Neural cell (in vitro differentiated cells): ENCODE measurements around the gene SPON1. TPM values are rescaled to one million over a fixed set of nuclear protein-coding genes. Genes with fewer than 3 reads are reported as not detected.
"Not testable (repeated sequence)": the region's sequence is repeated elsewhere in the genome, so short reads cannot be mapped to it uniquely, and the experiment has no call there.

Source experiments
- H2AFZ ChIP-seq: fragments of 200-600, 300-800 bp; sonication (generic), shearing (Covaris generic); 2 replicates; pipeline ENCODE4 v1.6.0; 2014; ENCODE audit warnings: low read depth, mild to moderate bottlenecking, antibody characterized with exemption, low read length, moderate library complexity
- H3F3A ChIP-seq: fragments of 200-600 bp; shearing (Covaris generic); 2 replicates; pipeline ENCODE4 v1.6.1; 2016; ENCODE audit warnings: mild to moderate bottlenecking, moderate library complexity, mixed read lengths, antibody characterized with exemption, low read length; ENCODE audit not compliant: insufficient read depth, poor library complexity, severe bottlenecking
- H3K27ac ChIP-seq: fragments of 200-600, 300-800 bp; sonication (generic), shearing (Covaris generic); 2 replicates; pipeline ENCODE4 v1.5.1; 2014; ENCODE audit warnings: mild to moderate bottlenecking, low read length, moderate library complexity
- H3K27me3 ChIP-seq: fragments of 300-800, 200-600 bp; sonication (generic), shearing (Covaris generic); 2 replicates; pipeline ENCODE4 v1.6.0; 2014; ENCODE audit warnings: mild to moderate bottlenecking, low read depth, low read length, moderate library complexity; ENCODE audit not compliant: insufficient read depth
- H3K36me3 ChIP-seq: fragments of 300-800, 200-600 bp; sonication (generic), shearing (Covaris generic); 2 replicates; pipeline ENCODE4 v1.5.1; 2014; ENCODE audit warnings: mild to moderate bottlenecking, antibody characterized with exemption, low read length, moderate library complexity; ENCODE audit not compliant: insufficient read depth
- H3K4me2 ChIP-seq: fragments of 300-800, 200-600 bp; sonication (generic), shearing (Covaris generic); 2 replicates; pipeline ENCODE4 v1.6.0; 2014; ENCODE audit warnings: mild to moderate bottlenecking, low read length
- H3K4me3 ChIP-seq: fragments of 300-800, 200-600 bp; sonication (generic), shearing (Covaris generic); 2 replicates; pipeline ENCODE4 v1.5.1; 2014; ENCODE audit warnings: mild to moderate bottlenecking, low read length, moderate library complexity
- H3K79me2 ChIP-seq: fragments of 200-600 bp; shearing (Covaris generic); replicated peaks from 2 replicates; pipeline ENCODE4 v1.6.0; 2014; ENCODE audit warnings: mild to moderate bottlenecking, low read length, moderate library complexity; ENCODE audit not compliant: insufficient read depth
- H3K9ac ChIP-seq: fragments of 300-800, 200-600 bp; sonication (generic), shearing (Covaris generic); 2 replicates; pipeline ENCODE4 v1.6.1; 2016; ENCODE audit warnings: mild to moderate bottlenecking, low read length, mixed read lengths
- H3K9me2 ChIP-seq: fragments of 200-600 bp; shearing (Covaris generic); 2 replicates; pipeline ENCODE4 v1.6.1; 2016; ENCODE audit warnings: mild to moderate bottlenecking, low read length, mixed read lengths; ENCODE audit not compliant: insufficient read depth
- H3K9me3 ChIP-seq: fragments of 200-600, 300-800 bp; sonication (generic), shearing (Covaris generic); 2 replicates; pipeline ENCODE4 v1.6.1; 2016; ENCODE audit warnings: mild to moderate bottlenecking, mixed run types, low read length, moderate library complexity, mixed read lengths
- H4K20me1 ChIP-seq: fragments of 200-600 bp; shearing (Covaris generic); 2 replicates; pipeline ENCODE4 v1.6.1; 2016; ENCODE audit warnings: mild to moderate bottlenecking, mixed run types; ENCODE audit not compliant: insufficient read depth
- EP300 ChIP-seq: fragments of 450-650 bp; conservative IDR thresholded peaks from 2 replicates; pipeline ENCODE4 v1.6.1; 2014; ENCODE audit warnings: antibody characterized with exemption, mild to moderate bottlenecking, moderate library complexity; ENCODE audit not compliant: poor library complexity, severe bottlenecking
- EZH2 ChIP-seq: fragments of 200-600, 300-800 bp; shearing (Covaris generic), sonication (generic); IDR thresholded peaks from 2 replicates; pipeline ENCODE4 v1.6.1; 2014; ENCODE audit warnings: antibody characterized with exemption, low read length, borderline replicate concordance, mild to moderate bottlenecking; ENCODE audit not compliant: insufficient read depth, poor library complexity, severe bottlenecking
- MXI1 ChIP-seq: fragments of 450-650 bp; conservative IDR thresholded peaks from 2 replicates; pipeline ENCODE4 v1.6.1; 2014; ENCODE audit warnings: antibody characterized with exemption, mild to moderate bottlenecking; ENCODE audit not compliant: poor library complexity, severe bottlenecking
- POLR2AphosphoS5 ChIP-seq: IDR thresholded peaks from 2 replicates; pipeline ENCODE4 v1.6.1; 2012
- RAD21 ChIP-seq: fragments of 450-650 bp; conservative IDR thresholded peaks from 2 replicates; pipeline ENCODE4 v1.6.1; 2014; ENCODE audit warnings: antibody characterized with exemption, mild to moderate bottlenecking, moderate library complexity
- SMC3 ChIP-seq: fragments of 450-650 bp; conservative IDR thresholded peaks from 2 replicates; pipeline ENCODE4 v1.6.1; 2014; ENCODE audit warnings: antibody characterized with exemption, mild to moderate bottlenecking, moderate library complexity; ENCODE audit not compliant: poor library complexity
- TAF1 ChIP-seq: IDR thresholded peaks from 2 replicates; pipeline ENCODE4 v1.6.1; 2012; ENCODE audit warnings: low read depth
- polyA plus RNA-seq: library from polyadenylated mRNA; depleted of rRNA; stranded (reverse); fragments of >200 nt; gene quantifications from 2 replicates; pipeline ENCODE4 v1.2.3, GENCODE V29; 2014
- TF ChIP-seq, protein P1 (sequence below): IDR thresholded peaks from 2 replicates; pipeline ENCODE4 v1.6.1; 2012; ENCODE audit warnings: borderline replicate concordance
- TF ChIP-seq, protein P2 (sequence below): fragments of 450-650 bp; IDR thresholded peaks from 2 replicates; pipeline ENCODE4 v1.5.1; 2014; ENCODE audit warnings: antibody characterized with exemption, mild to moderate bottlenecking, moderate library complexity; ENCODE audit not compliant: poor library complexity, severe bottlenecking

Gene SPON1
- polyA plus RNA-seq, 1 donor from 2014 or later, result 0.66 TPM

DNA sequence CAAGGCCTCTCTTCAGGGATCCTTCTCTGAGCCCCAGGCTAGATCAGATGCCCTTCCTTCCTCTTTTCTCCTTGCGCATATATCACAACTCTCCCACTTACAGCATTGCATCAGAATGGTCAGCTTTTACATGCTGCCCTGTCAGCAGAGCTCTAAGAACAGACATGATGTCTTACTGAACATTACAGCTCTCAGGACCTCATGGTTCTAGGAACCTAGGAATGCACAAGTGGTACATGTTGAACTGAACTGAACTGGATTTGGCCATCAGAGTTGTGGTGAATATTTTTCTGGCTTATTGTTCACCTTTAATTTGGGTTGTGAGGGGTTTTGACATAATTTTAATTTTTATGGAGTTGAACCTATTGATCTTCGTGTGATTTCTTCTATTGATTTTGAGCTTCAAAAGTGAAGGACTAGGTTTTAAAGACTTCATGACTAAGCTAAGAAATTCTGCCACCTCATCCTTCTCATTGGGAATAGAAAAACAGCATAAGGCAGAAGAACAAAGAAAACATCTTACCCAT is 37.7 kb upstream of the SPON1 start:
- no peak overlapping the region for H3K27ac ChIP-seq
- H3K4me3 ChIP-seq, result no peak overlapping the region
- H3F3A ChIP-seq, result no peaks in the 10 kb centered on the region
- no peak overlapping the region for H3K9ac ChIP-seq
- H3K4me2 ChIP-seq, result no peak overlapping the region
- no peaks in the 10 kb centered on the region for H3K79me2 ChIP-seq
- no peak overlapping the region for H2AFZ ChIP-seq
- H3K9me2 ChIP-seq, result no peaks in the 10 kb centered on the region
- no peaks in the 10 kb centered on the region for H3K9me3 ChIP-seq
- no peaks in the 10 kb centered on the region for H4K20me1 ChIP-seq
- no peak for TF ChIP-seq EZH2
- no peak for TF ChIP-seq SMC3
- TF ChIP-seq RAD21, result no peak
- TF ChIP-seq, protein P1, sequence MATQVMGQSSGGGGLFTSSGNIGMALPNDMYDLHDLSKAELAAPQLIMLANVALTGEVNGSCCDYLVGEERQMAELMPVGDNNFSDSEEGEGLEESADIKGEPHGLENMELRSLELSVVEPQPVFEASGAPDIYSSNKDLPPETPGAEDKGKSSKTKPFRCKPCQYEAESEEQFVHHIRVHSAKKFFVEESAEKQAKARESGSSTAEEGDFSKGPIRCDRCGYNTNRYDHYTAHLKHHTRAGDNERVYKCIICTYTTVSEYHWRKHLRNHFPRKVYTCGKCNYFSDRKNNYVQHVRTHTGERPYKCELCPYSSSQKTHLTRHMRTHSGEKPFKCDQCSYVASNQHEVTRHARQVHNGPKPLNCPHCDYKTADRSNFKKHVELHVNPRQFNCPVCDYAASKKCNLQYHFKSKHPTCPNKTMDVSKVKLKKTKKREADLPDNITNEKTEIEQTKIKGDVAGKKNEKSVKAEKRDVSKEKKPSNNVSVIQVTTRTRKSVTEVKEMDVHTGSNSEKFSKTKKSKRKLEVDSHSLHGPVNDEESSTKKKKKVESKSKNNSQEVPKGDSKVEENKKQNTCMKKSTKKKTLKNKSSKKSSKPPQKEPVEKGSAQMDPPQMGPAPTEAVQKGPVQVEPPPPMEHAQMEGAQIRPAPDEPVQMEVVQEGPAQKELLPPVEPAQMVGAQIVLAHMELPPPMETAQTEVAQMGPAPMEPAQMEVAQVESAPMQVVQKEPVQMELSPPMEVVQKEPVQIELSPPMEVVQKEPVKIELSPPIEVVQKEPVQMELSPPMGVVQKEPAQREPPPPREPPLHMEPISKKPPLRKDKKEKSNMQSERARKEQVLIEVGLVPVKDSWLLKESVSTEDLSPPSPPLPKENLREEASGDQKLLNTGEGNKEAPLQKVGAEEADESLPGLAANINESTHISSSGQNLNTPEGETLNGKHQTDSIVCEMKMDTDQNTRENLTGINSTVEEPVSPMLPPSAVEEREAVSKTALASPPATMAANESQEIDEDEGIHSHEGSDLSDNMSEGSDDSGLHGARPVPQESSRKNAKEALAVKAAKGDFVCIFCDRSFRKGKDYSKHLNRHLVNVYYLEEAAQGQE, result no peak
- TF ChIP-seq EP300, result no peak
- no peak for TF ChIP-seq MXI1
- TF ChIP-seq POLR2AphosphoS5, result no peak
- TF ChIP-seq, protein P2, sequence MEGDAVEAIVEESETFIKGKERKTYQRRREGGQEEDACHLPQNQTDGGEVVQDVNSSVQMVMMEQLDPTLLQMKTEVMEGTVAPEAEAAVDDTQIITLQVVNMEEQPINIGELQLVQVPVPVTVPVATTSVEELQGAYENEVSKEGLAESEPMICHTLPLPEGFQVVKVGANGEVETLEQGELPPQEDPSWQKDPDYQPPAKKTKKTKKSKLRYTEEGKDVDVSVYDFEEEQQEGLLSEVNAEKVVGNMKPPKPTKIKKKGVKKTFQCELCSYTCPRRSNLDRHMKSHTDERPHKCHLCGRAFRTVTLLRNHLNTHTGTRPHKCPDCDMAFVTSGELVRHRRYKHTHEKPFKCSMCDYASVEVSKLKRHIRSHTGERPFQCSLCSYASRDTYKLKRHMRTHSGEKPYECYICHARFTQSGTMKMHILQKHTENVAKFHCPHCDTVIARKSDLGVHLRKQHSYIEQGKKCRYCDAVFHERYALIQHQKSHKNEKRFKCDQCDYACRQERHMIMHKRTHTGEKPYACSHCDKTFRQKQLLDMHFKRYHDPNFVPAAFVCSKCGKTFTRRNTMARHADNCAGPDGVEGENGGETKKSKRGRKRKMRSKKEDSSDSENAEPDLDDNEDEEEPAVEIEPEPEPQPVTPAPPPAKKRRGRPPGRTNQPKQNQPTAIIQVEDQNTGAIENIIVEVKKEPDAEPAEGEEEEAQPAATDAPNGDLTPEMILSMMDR, result no peak
- no peak for TF ChIP-seq TAF1
- no peaks in the 10 kb centered on the region for H3K36me3 ChIP-seq
- H3K27me3 ChIP-seq, result no peaks in the 10 kb centered on the region

DNA sequence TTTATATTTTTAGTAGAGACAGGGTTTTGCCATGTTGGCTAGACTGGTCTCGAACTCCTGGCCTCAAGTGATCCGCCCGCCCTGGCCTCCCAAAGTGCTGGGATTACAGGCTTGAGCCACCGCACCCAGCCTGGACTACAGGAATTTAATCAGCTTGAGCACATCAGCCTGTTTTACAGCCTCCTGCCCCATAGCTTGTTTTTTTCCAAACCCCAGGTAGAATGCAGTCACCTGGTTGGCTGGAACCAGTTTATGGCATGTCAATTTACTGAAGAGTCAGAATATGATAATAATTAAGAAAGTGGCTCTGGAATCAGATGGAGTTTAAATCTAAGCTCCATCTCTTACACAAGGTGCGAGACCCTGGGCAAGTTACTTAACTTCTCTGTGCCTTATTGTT is 36.2 kb upstream of the SPON1 start:
- H3K9me3 ChIP-seq, H3K36me3 ChIP-seq, H3K4me3 ChIP-seq, H3K27ac ChIP-seq, H3K9ac ChIP-seq, H3K9me2 ChIP-seq, H3K27me3 ChIP-seq, H3F3A ChIP-seq, H2AFZ ChIP-seq, H4K20me1 ChIP-seq, H3K4me2 ChIP-seq, H3K79me2 ChIP-seq: not testable (repeated sequence)

DNA sequence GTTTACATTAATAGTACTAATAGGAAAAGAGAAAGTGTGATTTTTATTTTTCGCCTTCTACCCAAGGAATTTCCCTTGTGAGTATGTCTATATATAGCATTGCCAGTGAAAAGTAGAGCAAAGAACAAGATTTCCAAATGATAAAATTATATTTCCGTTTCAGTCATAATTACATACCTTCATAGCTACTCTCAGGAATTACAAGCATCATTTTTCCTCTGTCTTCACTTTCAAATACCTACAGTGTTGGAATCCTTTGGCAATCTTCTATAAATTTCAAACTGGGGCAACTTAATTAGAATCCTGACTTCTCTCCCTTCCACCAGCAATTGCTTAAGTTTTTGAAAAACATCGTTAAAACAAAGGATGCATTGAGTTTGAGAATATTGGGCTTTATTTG is 35.5 kb upstream of the SPON1 start:
- no peaks in the 10 kb centered on the region for H3K36me3 ChIP-seq
- no peaks in the 10 kb centered on the region for H3K9me3 ChIP-seq
- H3K4me3 ChIP-seq, result no peak overlapping the region
- no peak overlapping the region for H3K4me2 ChIP-seq
- H3F3A ChIP-seq, result no peaks in the 10 kb centered on the region
- H3K27me3 ChIP-seq, result no peaks in the 10 kb centered on the region
- no peak overlapping the region for H2AFZ ChIP-seq
- H3K9ac ChIP-seq, result no peak overlapping the region
- no peaks in the 10 kb centered on the region for H3K79me2 ChIP-seq
- no peaks in the 10 kb centered on the region for H3K9me2 ChIP-seq
- no peak for TF ChIP-seq TAF1
- no peak for TF ChIP-seq EZH2
- TF ChIP-seq RAD21, result no peak
- TF ChIP-seq EP300, result no peak
- TF ChIP-seq MXI1, result no peak
- no peak for TF ChIP-seq SMC3
- TF ChIP-seq, protein P1, result no peak
- TF ChIP-seq, protein P2, result no peak
- no peak for TF ChIP-seq POLR2AphosphoS5
- H3K27ac ChIP-seq, result no peak overlapping the region
- no peaks in the 10 kb centered on the region for H4K20me1 ChIP-seq
